Astrocyte of the spinal cord (primary cell): ENCODE data around the gene HMGB1.

Experiments used
- DNase-seq: peaks from one replicate; pipeline ENCODE4 v3.0.0; 2011; ENCODE audit warnings: low read depth, low spot score
- H3K4me3 ChIP-seq: 2 replicates; pipeline ENCODE4 v1.5.1; 2011; ENCODE audit warnings: low read depth, mild to moderate bottlenecking, low read length, moderate library complexity
- in situ Hi-C: cut with HindIII; loops from 2 replicates; pipeline ENCODE4 v1.10.0; 2017; ENCODE audit warnings: low sequenced_read_pairs
- TF ChIP-seq, protein P1 (sequence below): IDR thresholded peaks from 2 replicates; pipeline ENCODE4 v1.5.1; 2012; ENCODE audit warnings: low read depth, mild to moderate bottlenecking, low read length, inconsistent platforms

The HMGB1 gene

DNA sequence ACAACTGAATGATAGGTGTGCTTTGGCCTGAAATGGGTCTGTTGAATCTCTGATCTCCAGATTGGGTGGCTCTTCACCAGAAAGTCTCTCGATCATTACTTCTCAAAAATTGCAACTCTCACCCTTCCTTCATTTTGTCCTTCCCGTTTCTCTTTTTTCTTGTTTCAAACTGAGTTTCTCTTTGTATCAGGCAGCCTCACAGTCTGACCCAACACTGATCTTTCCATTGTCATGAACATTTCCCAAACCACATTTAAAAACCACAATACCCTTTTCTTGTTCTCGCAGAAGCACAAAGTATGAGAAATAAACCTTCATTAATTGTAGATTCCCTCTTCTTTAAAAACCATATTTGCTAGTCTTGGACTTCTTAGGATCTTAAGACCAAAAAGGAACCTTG, 33.6 kb upstream of the HMGB1 start:
- peak; percentile 10 for DNase-seq
- in situ Hi-C loops = no loop called here
- TF ChIP-seq, protein P1, sequence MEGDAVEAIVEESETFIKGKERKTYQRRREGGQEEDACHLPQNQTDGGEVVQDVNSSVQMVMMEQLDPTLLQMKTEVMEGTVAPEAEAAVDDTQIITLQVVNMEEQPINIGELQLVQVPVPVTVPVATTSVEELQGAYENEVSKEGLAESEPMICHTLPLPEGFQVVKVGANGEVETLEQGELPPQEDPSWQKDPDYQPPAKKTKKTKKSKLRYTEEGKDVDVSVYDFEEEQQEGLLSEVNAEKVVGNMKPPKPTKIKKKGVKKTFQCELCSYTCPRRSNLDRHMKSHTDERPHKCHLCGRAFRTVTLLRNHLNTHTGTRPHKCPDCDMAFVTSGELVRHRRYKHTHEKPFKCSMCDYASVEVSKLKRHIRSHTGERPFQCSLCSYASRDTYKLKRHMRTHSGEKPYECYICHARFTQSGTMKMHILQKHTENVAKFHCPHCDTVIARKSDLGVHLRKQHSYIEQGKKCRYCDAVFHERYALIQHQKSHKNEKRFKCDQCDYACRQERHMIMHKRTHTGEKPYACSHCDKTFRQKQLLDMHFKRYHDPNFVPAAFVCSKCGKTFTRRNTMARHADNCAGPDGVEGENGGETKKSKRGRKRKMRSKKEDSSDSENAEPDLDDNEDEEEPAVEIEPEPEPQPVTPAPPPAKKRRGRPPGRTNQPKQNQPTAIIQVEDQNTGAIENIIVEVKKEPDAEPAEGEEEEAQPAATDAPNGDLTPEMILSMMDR = no peak
- no peak overlapping the region for H3K4me3 ChIP-seq

GRCh38 chr13:30496147-30496546, 30.4 kb upstream of the HMGB1 start:
- TF ChIP-seq, protein P1 = no peak
- in situ Hi-C loops = no loop called here
- no peak for DNase-seq
- no peak overlapping the region for H3K4me3 ChIP-seq

GRCh38 chr13:30495746-30496145, 30.0 kb upstream of the HMGB1 start:
- TF ChIP-seq, protein P1 = no peak
- no peak overlapping the region for H3K4me3 ChIP-seq
- DNase-seq = no peak
- in situ Hi-C loops = no loop called here

- DNase-seq = no peak
- in situ Hi-C loops = no loop called here
- H3K4me3 ChIP-seq = no peak overlapping the region
- TF ChIP-seq, protein P1 = no peak
Observed at GRCh38 chr13:30493658-30494381, 28.1 kb upstream of the HMGB1 start.

- TF ChIP-seq, protein P1 = no peak
- H3K4me3 ChIP-seq = no peak overlapping the region
- in situ Hi-C loops = no loop called here
Observed at GRCh38 chr13:30487075-30487470, 21.3 kb upstream of the HMGB1 start.

DNA sequence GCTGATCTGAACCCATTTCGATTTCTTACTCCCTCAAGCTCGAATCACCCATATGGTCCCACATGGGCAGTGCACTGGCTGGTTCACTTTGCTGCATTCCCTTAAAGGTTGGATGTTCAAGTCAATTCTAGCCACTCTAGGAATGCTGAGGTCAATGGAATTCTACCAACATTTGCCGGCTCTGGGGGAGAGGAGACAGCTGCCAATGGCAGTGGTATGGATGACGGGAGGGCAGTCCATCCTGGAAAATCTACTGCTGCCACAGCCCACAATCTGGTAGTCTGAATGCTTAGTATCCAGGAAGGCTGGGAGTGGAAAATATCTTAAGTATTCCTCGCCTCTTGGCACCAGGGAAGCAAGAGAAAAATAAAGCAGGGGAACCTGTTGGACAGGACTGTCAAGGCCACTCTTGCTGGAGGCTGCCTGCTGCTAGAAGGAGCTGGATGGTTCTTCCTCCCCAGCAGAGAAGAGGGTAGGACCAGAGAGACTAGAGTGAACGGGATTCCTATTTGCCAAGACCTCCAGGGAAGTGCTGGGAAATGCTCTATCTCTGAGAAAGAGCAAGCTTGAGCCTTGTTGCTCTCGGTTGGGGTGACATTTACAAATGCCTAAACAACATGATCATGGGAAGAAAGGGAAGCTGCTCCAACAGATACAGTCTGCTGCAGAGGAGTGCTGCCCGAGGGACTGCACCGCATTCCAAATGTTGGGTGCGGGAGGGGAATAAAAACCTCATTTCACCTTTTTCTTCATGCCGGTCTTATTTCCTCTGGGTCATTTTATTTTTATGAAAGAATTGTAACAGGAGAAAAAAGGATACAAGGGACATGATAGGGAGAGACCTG, 20.7 kb upstream of the HMGB1 start:
- H3K4me3 ChIP-seq = no peak overlapping the region
- TF ChIP-seq, protein P1 = no peak
- no peak for DNase-seq
- in situ Hi-C loops = no loop called here

More at GRCh38 chr13:30487075-30487470, 21.3 kb upstream of the HMGB1 start:
- no peak for DNase-seq
